Esophagus muscularis mucosa (tissue), 4 donors: ENCODE measurements around the gene SLC48A1. TPM values are rescaled to one million over a fixed set of nuclear protein-coding genes. Genes with fewer than 3 reads are reported as not detected.

Experiments
- DNase-seq: peaks from one replicate; pipeline ENCODE4 v3.0.0-alpha.2; 2017; ENCODE audit errors: extremely low spot score
- H3K27ac ChIP-seq, 4 donors: fragments of 200-600 bp; sonication (generic); replicated peaks in 1 of 4; 1 replicate in 3 of 4; 2 replicates in 1 of 4; pipeline ENCODE4 v1.5.1; 2016 to 2019; ENCODE audit warnings: mild to moderate bottlenecking in 1 of 4
- H3K27me3 ChIP-seq, 4 donors: fragments of 200-600 bp; sonication (generic); one replicate each; pipeline versions ENCODE4 v1.5.1 to v1.6.0; 2016 to 2019
- H3K36me3 ChIP-seq, 4 donors: fragments of 200-600 bp; sonication (generic); one replicate each; pipeline ENCODE4 v1.5.1; 2016 to 2019
- H3K4me1 ChIP-seq, 4 donors: fragments of 200-600 bp; sonication (generic); one replicate each; pipeline ENCODE4 v1.5.1; 2016 to 2019
- H3K4me3 ChIP-seq, 4 donors: fragments of 200-600 bp; sonication (generic); 1 replicate in 2 of 4; 2 replicates in 2 of 4; pipeline ENCODE4 v1.5.1; 2016 to 2019; ENCODE audit warnings: mild to moderate bottlenecking in 4 of 4, moderate library complexity in 1 of 4
- H3K9me3 ChIP-seq, 4 donors: fragments of 200-600 bp; sonication (generic); 1 replicate in 3 of 4; 2 replicates in 1 of 4; pipeline ENCODE4 v1.5.1; 2016 to 2019
- EP300 ChIP-seq: sonication (generic); formaldehyde crosslinking; IDR thresholded peaks from one replicate; pipeline ENCODE4 v1.6.1; 2017; ENCODE audit warnings: antibody characterized with exemption
- POLR2A ChIP-seq: fragments of 450-650 bp; IDR thresholded peaks from one replicate; pipeline ENCODE4 v1.6.1; 2017; ENCODE audit warnings: antibody characterized with exemption, moderate library complexity, mild to moderate bottlenecking, low read depth
- POLR2AphosphoS5 ChIP-seq, 2 donors: sonication (generic); formaldehyde crosslinking; IDR thresholded peaks; one replicate each; pipeline ENCODE4 v1.6.1; 2017; ENCODE audit warnings: antibody characterized with exemption in 2 of 2
- WGBS: methylation state at CpG from one replicate; pipeline ENCODE4 v1.1.5; 2018; 5-methylcytosine and 5-hydroxymethylcytosine counted together
- intact Hi-C: fragments of 100-400 bp; cut with DNase I; formaldehyde crosslinking; loops from one replicate; pipeline ENCODE4 v1.15.1; 2023
- total RNA-seq, 4 donors: library from RNA; depleted of rRNA; stranded (reverse); fragments of >200 nt; gene quantifications; one replicate each; pipeline versions ENCODE4 v1.1.0 to v1.2.1, GENCODE V29; 2016
- TF ChIP-seq, protein P1 (sequence below), 3 experiments: fragments of 200-600 bp in 2 of 3; fragments of 450-650 bp in 1 of 3; sonication (generic) in 2 of 3; IDR thresholded peaks; one replicate each; pipeline ENCODE4 v1.5.1; 2017 to 2019; ENCODE audit warnings: antibody characterized with exemption in 3 of 3, mild to moderate bottlenecking in 2 of 3, moderate library complexity in 1 of 3

Gene SLC48A1
- total RNA-seq, 4 donors from 2014 or later = 34.5 to 56.0 (median 40.7) TPM

DNA sequence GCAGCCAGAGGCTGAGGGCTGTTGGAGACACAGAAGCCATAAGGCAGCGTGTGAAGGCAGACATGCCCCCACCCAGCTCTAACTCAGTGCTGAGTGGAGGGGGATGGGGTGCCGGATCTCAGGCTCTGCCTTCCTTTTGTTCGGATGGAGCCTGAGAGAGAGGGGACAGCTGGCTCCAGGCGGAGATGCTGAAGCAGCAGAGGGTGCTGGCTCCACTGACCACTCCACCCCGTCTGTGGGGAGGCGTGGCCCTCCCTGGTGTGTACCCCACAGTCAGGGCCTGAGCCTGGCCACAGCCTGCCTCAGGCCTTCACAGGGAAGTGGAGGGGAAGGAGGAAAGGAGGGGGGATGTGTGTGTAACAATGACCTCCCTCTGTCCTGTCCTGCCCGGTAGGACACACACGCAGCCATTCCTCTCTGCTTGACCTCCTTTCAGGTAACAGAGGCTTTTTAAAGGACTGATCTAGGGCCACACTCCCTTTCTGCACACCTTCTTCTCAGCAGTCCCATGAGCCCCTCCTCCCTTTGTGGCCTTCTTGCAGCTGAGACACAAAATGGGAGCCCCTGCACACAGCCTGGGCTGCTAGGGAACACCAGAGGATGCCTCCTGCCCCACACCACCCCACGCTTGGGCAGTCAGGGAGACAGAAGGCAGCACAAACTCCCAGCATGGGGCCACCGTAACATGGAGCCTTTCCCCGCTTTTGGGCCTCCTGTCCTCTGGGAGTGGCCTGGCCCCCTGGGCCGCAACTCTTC is 38.1 kb upstream of the SLC48A1 start:
- Histone ChIP-seq H3K4me3 (no peak overlapping the region), H3K9me3 (no peaks in the 10 kb centered on the region), H3K27me3 (no peaks in the 10 kb centered on the region), H3K27ac (peak overlapping the region; percentile 77 to 86 (median 82)), H3K36me3 (peaks cover 0 to 13% (median 0%) of the 10 kb centered on the region in 4 donors), H3K4me1 (peaks cover 56 to 72% (median 61%) of the 10 kb centered on the region in 4 donors)
- TF ChIP-seq POLR2AphosphoS5 (IDR thresholded peaks at IDR 0.05) = no peak
- TF ChIP-seq EP300 = no peak
- no peak for TF ChIP-seq POLR2A
- TF ChIP-seq, protein P1, sequence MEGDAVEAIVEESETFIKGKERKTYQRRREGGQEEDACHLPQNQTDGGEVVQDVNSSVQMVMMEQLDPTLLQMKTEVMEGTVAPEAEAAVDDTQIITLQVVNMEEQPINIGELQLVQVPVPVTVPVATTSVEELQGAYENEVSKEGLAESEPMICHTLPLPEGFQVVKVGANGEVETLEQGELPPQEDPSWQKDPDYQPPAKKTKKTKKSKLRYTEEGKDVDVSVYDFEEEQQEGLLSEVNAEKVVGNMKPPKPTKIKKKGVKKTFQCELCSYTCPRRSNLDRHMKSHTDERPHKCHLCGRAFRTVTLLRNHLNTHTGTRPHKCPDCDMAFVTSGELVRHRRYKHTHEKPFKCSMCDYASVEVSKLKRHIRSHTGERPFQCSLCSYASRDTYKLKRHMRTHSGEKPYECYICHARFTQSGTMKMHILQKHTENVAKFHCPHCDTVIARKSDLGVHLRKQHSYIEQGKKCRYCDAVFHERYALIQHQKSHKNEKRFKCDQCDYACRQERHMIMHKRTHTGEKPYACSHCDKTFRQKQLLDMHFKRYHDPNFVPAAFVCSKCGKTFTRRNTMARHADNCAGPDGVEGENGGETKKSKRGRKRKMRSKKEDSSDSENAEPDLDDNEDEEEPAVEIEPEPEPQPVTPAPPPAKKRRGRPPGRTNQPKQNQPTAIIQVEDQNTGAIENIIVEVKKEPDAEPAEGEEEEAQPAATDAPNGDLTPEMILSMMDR (IDR thresholded peaks at IDR 0.05) = no peak
- intact Hi-C loops = no loop called here
- no peak for DNase-seq
- 75% methylated on average over 9 of the region's 12 CpGs for WGBS

DNA sequence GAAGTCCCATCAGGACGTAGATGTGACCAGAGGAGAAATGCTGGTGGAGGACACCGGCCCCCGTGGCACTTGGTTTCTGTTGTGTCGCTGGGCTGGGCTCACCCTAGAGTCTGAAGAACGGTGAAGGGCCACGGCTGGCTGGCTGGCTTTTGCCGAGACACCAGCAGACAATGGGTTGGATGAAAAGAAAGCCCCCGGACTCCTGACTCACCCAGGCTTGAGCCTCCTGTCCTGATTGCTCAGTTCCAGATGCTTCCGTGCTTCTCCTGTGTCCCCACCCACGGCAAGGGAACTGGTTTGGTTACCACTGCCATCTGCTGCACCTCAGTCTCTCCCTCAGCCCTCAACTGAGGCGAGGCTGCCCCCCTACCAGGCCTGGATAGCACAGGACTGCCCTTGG is 37.4 kb upstream of the SLC48A1 start:
- peak overlapping the region; percentile 77 to 86 (median 82) for H3K27ac ChIP-seq
- no peaks in the 10 kb centered on the region for H3K27me3 ChIP-seq
- 67% methylated on average over 10 of the region's 11 CpGs for WGBS
- DNase-seq = no peak
- H3K9me3 ChIP-seq = no peaks in the 10 kb centered on the region
- TF ChIP-seq, protein P1 (IDR thresholded peaks at IDR 0.05) = no peak
- TF ChIP-seq POLR2AphosphoS5 (IDR thresholded peaks at IDR 0.05) = no peak
- H3K4me3 ChIP-seq = no peak overlapping the region
- intact Hi-C loops = no loop called here
- H3K36me3 ChIP-seq = peaks cover 0 to 13% (median 0%) of the 10 kb centered on the region in 4 donors
- H3K4me1 ChIP-seq = peaks cover 63 to 73% (median 64%) of the 10 kb centered on the region in 4 donors

DNA sequence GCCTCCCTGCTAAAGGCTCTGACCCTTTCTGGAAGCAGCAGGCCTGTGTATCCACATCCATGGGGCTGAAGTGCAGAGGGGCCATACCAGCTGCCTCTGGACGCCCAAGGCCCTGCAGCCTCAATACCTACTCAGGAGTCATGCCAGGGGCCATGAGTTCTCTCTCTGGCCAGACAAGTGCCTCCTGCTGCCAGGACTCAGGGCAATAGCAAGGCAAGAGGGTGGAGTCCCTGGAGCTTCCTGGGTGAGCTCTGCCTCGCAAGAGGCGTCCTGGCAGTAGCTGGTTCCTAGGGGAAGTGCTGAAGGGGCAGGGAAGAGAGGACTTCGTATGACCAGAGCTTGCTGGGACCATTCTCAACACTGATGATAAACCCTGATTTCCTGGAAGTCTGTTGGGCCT is 36.8 kb upstream of the SLC48A1 start:
- intact Hi-C loops = no loop called here

DNA sequence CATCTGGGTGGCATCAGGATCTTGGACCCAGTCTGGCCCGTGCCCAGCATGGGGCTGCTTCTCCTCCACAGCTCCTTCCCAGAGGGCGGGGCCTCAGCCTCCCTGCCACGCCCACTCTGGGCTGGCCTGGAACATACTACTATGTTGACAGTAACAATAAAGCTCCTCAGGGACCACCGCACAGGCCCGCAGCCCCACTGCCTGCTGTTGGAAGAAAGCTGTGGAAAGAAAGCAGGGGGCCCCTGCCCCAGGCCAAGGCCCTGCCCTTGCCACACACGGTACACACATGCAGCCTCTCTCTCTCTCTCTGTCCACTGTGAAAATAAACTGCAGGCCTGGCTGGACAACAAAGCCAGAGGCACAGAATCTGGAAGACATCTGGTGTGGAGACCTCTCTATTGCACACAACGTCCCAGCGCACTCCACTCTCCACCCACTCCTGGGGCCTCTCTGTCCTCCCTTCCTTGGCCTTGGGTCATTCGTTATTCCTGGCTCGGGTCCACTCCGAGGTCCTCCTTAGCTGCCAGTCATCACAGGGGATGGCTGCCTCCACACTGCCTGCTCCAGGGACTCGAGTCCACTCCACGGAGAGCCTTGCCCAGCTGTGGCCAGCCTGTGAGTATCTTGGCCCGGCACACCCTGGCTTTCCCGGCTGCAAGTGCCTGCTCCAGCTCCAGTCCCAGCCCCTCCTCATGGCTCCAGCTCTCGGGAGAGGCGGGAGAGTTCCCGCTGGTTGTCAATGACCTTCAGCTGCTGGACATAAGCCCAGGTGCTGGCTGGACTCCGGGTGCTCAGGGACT is 36.0 kb upstream of the SLC48A1 start:
- Histone ChIP-seq H3K27me3 (no peaks in the 10 kb centered on the region), H3K9me3 (no peaks in the 10 kb centered on the region), H3K36me3 (peaks cover 0 to 13% (median 0%) of the 10 kb centered on the region in 4 donors), H3K4me3 (peak overlapping the region; percentile 1 to 32 (median 18)), H3K27ac (peak overlapping the region; percentile 77 to 86 (median 82)), H3K4me1 (peaks cover 77 to 80% (median 78%) of the 10 kb centered on the region in 4 donors)
- WGBS = 28% methylated on average over 16 of the region's 19 CpGs
- intact Hi-C loops = no loop called here
- TF ChIP-seq POLR2AphosphoS5 (IDR thresholded peaks at IDR 0.05) (peak; percentile 45 to 69), POLR2A (no peak)
- TF ChIP-seq, protein P1 (IDR thresholded peaks at IDR 0.05) = peak in 1 of 3 experiments; percentile 6
- peak; percentile 96 for DNase-seq

More for the DNA sequence above, 36.8 kb upstream of the SLC48A1 start:
- WGBS = 30% methylated on average over 2 of the region's 4 CpGs
- TF ChIP-seq POLR2AphosphoS5 (IDR thresholded peaks at IDR 0.05) (no peak), EP300 (no peak), POLR2A (no peak)
- TF ChIP-seq, protein P1 (IDR thresholded peaks at IDR 0.05) = no peak
- H3K27ac ChIP-seq = peak overlapping the region; percentile 77 to 86 (median 82)
- peaks cover 69 to 73% (median 70%) of the 10 kb centered on the region in 4 donors for H3K4me1 ChIP-seq
- no peak for DNase-seq
- no peak overlapping the region for H3K4me3 ChIP-seq
- peaks cover 0 to 13% (median 0%) of the 10 kb centered on the region in 4 donors for H3K36me3 ChIP-seq
- H3K27me3 ChIP-seq = no peaks in the 10 kb centered on the region
- H3K9me3 ChIP-seq = no peaks in the 10 kb centered on the region
